ENCODE measurements around the gene ANKRD44. TPM values are rescaled to one million over a fixed set of nuclear protein-coding genes. Genes with fewer than 3 reads are reported as not detected.

ANKRD44 gene
- 2.4 TPM for polyA plus RNA-seq (2013, experiment 1 of 2)
- 2.8 TPM for polyA plus RNA-seq (2013, experiment 2 of 2)

DNA sequence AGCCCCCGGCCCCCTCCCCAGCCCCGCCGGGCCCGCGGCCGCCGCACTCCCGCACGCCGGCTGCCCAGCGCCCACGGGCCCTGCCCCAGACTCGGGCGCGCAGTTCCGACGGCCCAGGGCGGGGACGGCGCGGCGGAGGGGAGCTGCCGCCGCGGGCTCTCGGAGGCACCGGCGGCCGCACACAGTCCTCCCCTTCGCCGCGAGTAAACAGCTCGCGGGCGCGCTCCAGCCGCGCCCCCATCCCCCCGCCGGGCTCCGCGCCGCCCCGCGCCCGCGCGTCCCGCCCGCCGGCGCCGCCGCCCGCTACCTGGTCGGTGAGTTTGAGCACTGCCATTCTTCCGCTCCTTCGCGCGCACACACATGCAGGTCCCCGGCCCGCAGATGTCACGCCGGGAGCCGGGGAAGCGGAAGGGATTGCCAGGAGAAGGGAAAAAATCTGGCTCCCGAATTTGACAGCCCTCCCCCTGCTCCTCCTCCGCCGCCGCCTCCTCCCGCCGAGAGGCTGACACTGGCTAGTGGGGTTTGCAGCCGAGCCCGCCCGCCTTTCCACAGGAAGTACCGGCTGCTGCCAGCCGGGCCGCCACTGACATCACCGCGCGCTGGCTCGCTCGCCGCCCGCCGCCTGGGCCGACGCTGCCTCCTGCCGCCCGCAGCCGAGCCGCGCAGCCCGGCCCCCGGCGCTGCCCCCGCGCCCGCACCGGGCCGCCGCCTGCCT lies at the start of gene ANKRD44:
Gene ANKRD44 (minus strand): TSS at position 510 of the 715 bp plus-strand sequence. CDS start 176 bp downstream, at position 334.
- Histone ChIP-seq H3K4me1 (ENCODE audit: control insufficient read depth, insufficient read depth, low read depth, low read length) (peaks cover 11% of the 10 kb centered on the region), H3K18ac (ENCODE audit: low read depth in 1 of 2, low read length in 2 of 2) (peak within 1 kb of the TSS; percentile 37 to 44), H2BK5ac (ENCODE audit: low read depth, low read length, poor library complexity, severe bottlenecking) (no peak within 1 kb of the TSS), H3K4ac (ENCODE audit: low read depth in 1 of 2, low read length in 2 of 2) (peak within 1 kb of the TSS; percentile 62 to 64), H3K23ac (ENCODE audit: low read length in 2 of 2) (peak within 1 kb of the TSS in 1 of 2 experiments; percentile 92), H3K9me3 (ENCODE audit: control insufficient read depth, low read length) (no peaks in the 10 kb centered on the region), H2BK120ac (ENCODE audit: low read depth, low read length) (peak within 1 kb of the TSS; percentile 50), H3K27ac (ENCODE audit: low read length, poor library complexity, severe bottlenecking) (peak within 1 kb of the TSS; percentile 36), H3K27me3 (ENCODE audit: control insufficient read depth in 1 of 2, insufficient read depth in 1 of 2, low read length in 2 of 2) (no peaks in the 10 kb centered on the region), H2BK15ac (ENCODE audit: low read depth, poor library complexity, severe bottlenecking) (peak within 1 kb of the TSS; percentile 91), H4K8ac (ENCODE audit: low read length) (peak within 1 kb of the TSS; percentile 70), H3K14ac (ENCODE audit: low read length in 2 of 2) (peak within 1 kb of the TSS; percentile 48 to 83), H2BK12ac (ENCODE audit: low read length in 2 of 2) (peak within 1 kb of the TSS in 1 of 2 experiments; percentile 31), H3K79me1 (replicated peaks; ENCODE audit: low read length, poor library complexity, severe bottlenecking) (peaks cover 6% of the 10 kb centered on the region), H3K4me2 (ENCODE audit: low read length, poor library complexity, severe bottlenecking) (peak within 1 kb of the TSS; percentile 84), H3K9ac (ENCODE audit: low read length) (peak within 1 kb of the TSS; percentile 84), H3K4me3 (ENCODE audit: insufficient read depth in 1 of 2, low read depth in 1 of 2, low read length in 2 of 2) (peak within 1 kb of the TSS; percentile 84 to 92), H2AFZ (ENCODE audit: low read depth, low read length) (peak within 1 kb of the TSS; percentile 93), H4K91ac (ENCODE audit: low read length) (peak within 1 kb of the TSS; percentile 58), H2AK5ac (ENCODE audit: low read length, severe bottlenecking) (no peak within 1 kb of the TSS), H3K36me3 (ENCODE audit: control insufficient read depth in 1 of 2, insufficient read depth in 2 of 2, low read depth in 1 of 2, low read length in 2 of 2) (no peaks in the 10 kb centered on the region)
- peak; percentile 89 for DNase-seq
- WGBS, result under 1% methylated on average over 63 of the region's 102 CpGs

DNA sequence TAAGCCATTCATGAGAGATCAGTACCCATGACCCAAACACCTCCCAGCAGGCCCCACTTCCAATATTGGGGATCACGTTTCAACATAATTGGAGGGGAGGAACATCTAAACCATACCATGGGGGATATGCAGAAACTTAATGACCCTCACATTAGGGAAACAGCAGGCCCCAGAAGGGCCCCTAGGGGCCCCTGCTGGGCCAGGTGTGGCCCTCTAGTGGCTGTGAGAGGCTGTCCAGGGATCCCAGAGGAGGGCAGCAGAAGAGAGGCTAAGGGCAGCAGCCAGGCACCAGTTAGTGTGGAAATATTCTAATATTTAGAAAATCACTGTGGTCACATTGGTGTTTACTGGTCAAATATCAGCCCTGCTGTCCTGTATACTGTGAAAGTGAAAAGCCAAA lies 49.3 kb upstream of the ANKRD44 start:
- WGBS, result 100% methylated on average over 1 of the region's 1 CpG
- H3K14ac ChIP-seq (ENCODE audit: low read length in 2 of 2), result no peak overlapping the region

DNA sequence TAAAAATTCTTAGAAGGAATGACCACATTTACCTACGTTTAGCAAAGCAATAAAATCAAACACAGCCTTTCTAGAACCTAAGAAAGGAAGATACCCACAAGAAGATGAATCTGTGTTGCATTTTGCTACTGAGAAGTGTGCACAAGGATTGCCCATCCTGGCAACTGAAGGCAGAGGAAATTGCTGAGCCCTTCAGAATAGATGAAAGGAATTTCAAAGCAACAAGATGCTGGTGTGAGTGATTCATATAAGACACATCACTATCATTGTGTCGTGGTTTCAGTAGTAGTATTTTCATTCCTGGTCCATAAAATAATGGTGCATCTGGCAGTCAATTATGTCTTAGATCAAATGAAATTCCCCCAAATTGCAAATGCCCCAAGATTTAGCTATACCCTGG lies 48.4 kb upstream of the ANKRD44 start:
- H3K4me1 ChIP-seq (ENCODE audit: control insufficient read depth, insufficient read depth, low read depth, low read length), result no peaks in the 10 kb centered on the region
- peaks cover 0 to 10% of the 10 kb centered on the region in 2 experiments for H3K27me3 ChIP-seq (ENCODE audit: control insufficient read depth in 1 of 2, insufficient read depth in 1 of 2, low read length in 2 of 2)
- no peak overlapping the region for H2BK15ac ChIP-seq (ENCODE audit: low read depth, poor library complexity, severe bottlenecking)
- no peak overlapping the region for H3K9ac ChIP-seq (ENCODE audit: low read length)
- no peak overlapping the region for H3K23ac ChIP-seq (ENCODE audit: low read length in 2 of 2)
- no peak overlapping the region for H3K4me2 ChIP-seq (ENCODE audit: low read length, poor library complexity, severe bottlenecking)
- DNase-seq, result no peak
- no peak overlapping the region for H2BK120ac ChIP-seq (ENCODE audit: low read depth, low read length)
- H3K27ac ChIP-seq (ENCODE audit: low read length, poor library complexity, severe bottlenecking), result no peak overlapping the region
- no peaks in the 10 kb centered on the region for H3K9me3 ChIP-seq (ENCODE audit: control insufficient read depth, low read length)
- no peak overlapping the region for H4K91ac ChIP-seq (ENCODE audit: low read length)
- H2AK5ac ChIP-seq (ENCODE audit: low read length, severe bottlenecking), result no peak overlapping the region
- no peak overlapping the region for H2BK5ac ChIP-seq (ENCODE audit: low read depth, low read length, poor library complexity, severe bottlenecking)
- no peaks in the 10 kb centered on the region for H3K36me3 ChIP-seq (ENCODE audit: control insufficient read depth in 1 of 2, insufficient read depth in 2 of 2, low read depth in 1 of 2, low read length in 2 of 2)
- H4K8ac ChIP-seq (ENCODE audit: low read length), result no peak overlapping the region
- no peak overlapping the region for H2BK12ac ChIP-seq (ENCODE audit: low read length in 2 of 2)
- no peak overlapping the region for H3K4ac ChIP-seq (ENCODE audit: low read depth in 1 of 2, low read length in 2 of 2)
- H3K79me1 ChIP-seq (replicated peaks; ENCODE audit: low read length, poor library complexity, severe bottlenecking), result no peaks in the 10 kb centered on the region
- no peak overlapping the region for H2AFZ ChIP-seq (ENCODE audit: low read depth, low read length)
- no CpG with 5 or more reads among the region's 2 CpGs for WGBS
- H3K14ac ChIP-seq (ENCODE audit: low read length in 2 of 2), result no peak overlapping the region
- no peak overlapping the region for H3K18ac ChIP-seq (ENCODE audit: low read depth in 1 of 2, low read length in 2 of 2)
- no peak overlapping the region for H3K4me3 ChIP-seq (ENCODE audit: insufficient read depth in 1 of 2, low read depth in 1 of 2, low read length in 2 of 2)

More for the DNA sequence above, 49.3 kb upstream of the ANKRD44 start:
- no peak overlapping the region for H2AK5ac ChIP-seq (ENCODE audit: low read length, severe bottlenecking)
- no peak overlapping the region for H2AFZ ChIP-seq (ENCODE audit: low read depth, low read length)
- no peak overlapping the region for H3K23ac ChIP-seq (ENCODE audit: low read length in 2 of 2)
- no peak overlapping the region for H3K4ac ChIP-seq (ENCODE audit: low read depth in 1 of 2, low read length in 2 of 2)
- H4K91ac ChIP-seq (ENCODE audit: low read length), result no peak overlapping the region
- H3K27me3 ChIP-seq (ENCODE audit: control insufficient read depth in 1 of 2, insufficient read depth in 1 of 2, low read length in 2 of 2), result peaks cover 0 to 7% of the 10 kb centered on the region in 2 experiments
- H3K18ac ChIP-seq (ENCODE audit: low read depth in 1 of 2, low read length in 2 of 2), result no peak overlapping the region
- H3K36me3 ChIP-seq (ENCODE audit: control insufficient read depth in 1 of 2, insufficient read depth in 2 of 2, low read depth in 1 of 2, low read length in 2 of 2), result no peaks in the 10 kb centered on the region
- no peak for DNase-seq
- H3K79me1 ChIP-seq (replicated peaks; ENCODE audit: low read length, poor library complexity, severe bottlenecking), result no peaks in the 10 kb centered on the region
- no peak overlapping the region for H4K8ac ChIP-seq (ENCODE audit: low read length)
- H2BK15ac ChIP-seq (ENCODE audit: low read depth, poor library complexity, severe bottlenecking), result no peak overlapping the region
- H2BK12ac ChIP-seq (ENCODE audit: low read length in 2 of 2), result no peak overlapping the region
- no peak overlapping the region for H2BK120ac ChIP-seq (ENCODE audit: low read depth, low read length)
- no peak overlapping the region for H3K4me3 ChIP-seq (ENCODE audit: insufficient read depth in 1 of 2, low read depth in 1 of 2, low read length in 2 of 2)
- no peak overlapping the region for H3K27ac ChIP-seq (ENCODE audit: low read length, poor library complexity, severe bottlenecking)
- H2BK5ac ChIP-seq (ENCODE audit: low read depth, low read length, poor library complexity, severe bottlenecking), result no peak overlapping the region
- no peak overlapping the region for H3K9ac ChIP-seq (ENCODE audit: low read length)
- H3K4me1 ChIP-seq (ENCODE audit: control insufficient read depth, insufficient read depth, low read depth, low read length), result no peaks in the 10 kb centered on the region
- H3K4me2 ChIP-seq (ENCODE audit: low read length, poor library complexity, severe bottlenecking), result no peak overlapping the region
- no peaks in the 10 kb centered on the region for H3K9me3 ChIP-seq (ENCODE audit: control insufficient read depth, low read length)

DNA sequence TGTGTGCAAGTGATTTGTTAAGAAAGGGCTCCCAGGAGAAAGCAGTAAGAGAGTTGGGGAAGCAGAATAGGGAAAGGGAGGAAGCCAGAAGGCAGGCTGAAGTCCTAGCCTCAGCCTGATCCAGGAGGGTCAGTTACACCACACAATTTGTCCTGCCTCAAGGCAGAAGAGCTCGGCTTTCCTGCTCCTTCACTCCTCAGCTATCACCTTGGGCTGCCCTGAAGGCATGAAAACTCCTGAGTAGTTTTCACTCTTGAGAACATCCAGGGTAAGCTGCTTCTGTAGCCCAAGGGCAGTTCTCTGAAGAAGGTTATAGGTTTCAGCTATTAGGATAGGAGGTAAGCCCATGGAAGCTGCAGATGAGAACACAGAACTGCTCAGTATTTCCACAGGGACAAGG lies 47.4 kb upstream of the ANKRD44 start:
- Histone ChIP-seq H3K27me3 (ENCODE audit: control insufficient read depth in 1 of 2, insufficient read depth in 1 of 2, low read length in 2 of 2) (peaks cover 0 to 10% of the 10 kb centered on the region in 2 experiments), H3K9ac (ENCODE audit: low read length) (no peak overlapping the region), H2BK15ac (ENCODE audit: low read depth, poor library complexity, severe bottlenecking) (no peak overlapping the region), H3K18ac (ENCODE audit: low read depth in 1 of 2, low read length in 2 of 2) (no peak overlapping the region), H3K4me2 (ENCODE audit: low read length, poor library complexity, severe bottlenecking) (no peak overlapping the region), H3K36me3 (ENCODE audit: control insufficient read depth in 1 of 2, insufficient read depth in 2 of 2, low read depth in 1 of 2, low read length in 2 of 2) (no peaks in the 10 kb centered on the region), H4K8ac (ENCODE audit: low read length) (no peak overlapping the region), H2BK120ac (ENCODE audit: low read depth, low read length) (no peak overlapping the region), H3K4ac (ENCODE audit: low read depth in 1 of 2, low read length in 2 of 2) (no peak overlapping the region), H3K9me3 (ENCODE audit: control insufficient read depth, low read length) (no peaks in the 10 kb centered on the region), H2BK5ac (ENCODE audit: low read depth, low read length, poor library complexity, severe bottlenecking) (no peak overlapping the region), H2AFZ (ENCODE audit: low read depth, low read length) (peak overlapping the region; percentile 8), H3K14ac (ENCODE audit: low read length in 2 of 2) (no peak overlapping the region), H2BK12ac (ENCODE audit: low read length in 2 of 2) (no peak overlapping the region), H3K79me1 (replicated peaks; ENCODE audit: low read length, poor library complexity, severe bottlenecking) (no peaks in the 10 kb centered on the region), H2AK5ac (ENCODE audit: low read length, severe bottlenecking) (no peak overlapping the region), H3K4me3 (ENCODE audit: insufficient read depth in 1 of 2, low read depth in 1 of 2, low read length in 2 of 2) (no peak overlapping the region), H4K91ac (ENCODE audit: low read length) (no peak overlapping the region), H3K4me1 (ENCODE audit: control insufficient read depth, insufficient read depth, low read depth, low read length) (no peaks in the 10 kb centered on the region), H3K27ac (ENCODE audit: low read length, poor library complexity, severe bottlenecking) (no peak overlapping the region), H3K23ac (ENCODE audit: low read length in 2 of 2) (no peak overlapping the region)
- WGBS, result 100% methylated on average over 1 of the region's 1 CpG
- DNase-seq, result no peak
